COLO668 (cell line): ENCODE data around the gene CDK6.

ENCODE experiments used
- DNase-seq: peaks from one replicate; lab custom pipeline; 2025; ENCODE audit not compliant: unreplicated experiment; lab: John Stamatoyannopoulos, UW

CDK6 gene

GRCh38 chr7:92740700-92741126 lies 95.7 kb downstream of the CDK6 start:
- DNase-seq = no peak

GRCh38 chr7:92740134-92740533 lies 96.2 kb downstream of the CDK6 start:
- no peak for DNase-seq

GRCh38 chr7:92739091-92739490 lies 97.3 kb downstream of the CDK6 start:
- DNase-seq = no peak

- DNase-seq = no peak
Observed at GRCh38 chr7:92737706-92738105, 98.7 kb downstream of the CDK6 start.

- DNase-seq = no peak
Observed at GRCh38 chr7:92736870-92737269, 99.5 kb downstream of the CDK6 start.

- DNase-seq = no peak
Observed at GRCh38 chr7:92735707-92736106, 100.7 kb downstream of the CDK6 start.

GRCh38 chr7:92732316-92733036 lies 103.9 kb downstream of the CDK6 start:
- no peak for DNase-seq

- DNase-seq = no peak
Observed at GRCh38 chr7:92731335-92732063, 104.9 kb downstream of the CDK6 start.

- no peak for DNase-seq
Observed at GRCh38 chr7:92730808-92731207, 105.6 kb downstream of the CDK6 start.

- no peak for DNase-seq
Observed at GRCh38 chr7:92729751-92730150, 106.6 kb downstream of the CDK6 start.

- DNase-seq = no peak
Observed at GRCh38 chr7:92729172-92729571, 107.2 kb downstream of the CDK6 start.

- DNase-seq = no peak
Observed at GRCh38 chr7:92727755-92728154, 108.6 kb downstream of the CDK6 start.

- no peak for DNase-seq
Observed at GRCh38 chr7:92725161-92725925, 111.0 kb downstream of the CDK6 start.

- DNase-seq = no peak
Observed at GRCh38 chr7:92723943-92724342, 112.4 kb downstream of the CDK6 start.

GRCh38 chr7:92723205-92723604 lies 113.2 kb downstream of the CDK6 start:
- DNase-seq = no peak

GRCh38 chr7:92722541-92722940 lies 113.8 kb downstream of the CDK6 start:
- DNase-seq = no peak

- DNase-seq = no peak
Observed at GRCh38 chr7:92720604-92721350, 115.6 kb downstream of the CDK6 start.

GRCh38 chr7:92717993-92718716 lies 118.2 kb downstream of the CDK6 start:
- peak; percentile 54 for DNase-seq

- no peak for DNase-seq
Observed at GRCh38 chr7:92717623-92717992, 118.8 kb downstream of the CDK6 start.

GRCh38 chr7:92716825-92717580 lies 119.4 kb downstream of the CDK6 start:
- no peak for DNase-seq
